GM18861 (cell line): ENCODE data around the gene C11orf68.
"Not testable (repeated sequence)": the region's sequence is repeated elsewhere in the genome, so short reads cannot be mapped to it uniquely, and the experiment has no call there.

Experiments
- ATAC-seq: cut with Tn5 transposase; IDR thresholded peaks from one replicate; pipeline ENCODE4 v1.9.1; 2021; ENCODE audit not compliant: unreplicated experiment

C11orf68 gene

GRCh38 chr11:65918211-65919140 lies at the start of gene C11orf68:
Gene C11orf68, minus strand, starts transcription at chr11:65919062. Its CDS starts 31 bp downstream, at chr11:65919031.
- ATAC-seq = peak; percentile 36

GRCh38 chr11:65967329-65967934 lies 48.6 kb upstream of the C11orf68 start:
- ATAC-seq = no peak

- ATAC-seq = no peak
Observed at GRCh38 chr11:65965986-65966762, 47.3 kb upstream of the C11orf68 start.

GRCh38 chr11:65964906-65965305 lies 46.0 kb upstream of the C11orf68 start:
- no peak for ATAC-seq

GRCh38 chr11:65962141-65962564 lies 43.3 kb upstream of the C11orf68 start:
- ATAC-seq = no peak

GRCh38 chr11:65961267-65962140 lies 42.6 kb upstream of the C11orf68 start, which contains the start of gene SART1:
Gene SART1, plus strand, starts transcription at chr11:65961734. Its CDS starts 47 bp downstream, at chr11:65961781.
- ATAC-seq = peak; percentile 74

- ATAC-seq = no peak
Observed at GRCh38 chr11:65960824-65961266, 42.0 kb upstream of the C11orf68 start.

- ATAC-seq = no peak
Observed at GRCh38 chr11:65958774-65959420, 40.0 kb upstream of the C11orf68 start.

GRCh38 chr11:65958291-65958690 lies 39.4 kb upstream of the C11orf68 start:
- ATAC-seq = no peak

- ATAC-seq = no peak
Observed at GRCh38 chr11:65954771-65955170, 35.9 kb upstream of the C11orf68 start.

- ATAC-seq = no peak
Observed at GRCh38 chr11:65953471-65953870, 34.6 kb upstream of the C11orf68 start.

GRCh38 chr11:65952052-65952521 lies 33.2 kb upstream of the C11orf68 start:
- ATAC-seq = no peak

GRCh38 chr11:65951641-65952040 lies 32.8 kb upstream of the C11orf68 start:
- not testable (repeated sequence) for ATAC-seq

GRCh38 chr11:65950711-65951110 lies 31.8 kb upstream of the C11orf68 start:
- ATAC-seq = not testable (repeated sequence)

GRCh38 chr11:65947603-65948125 lies 28.8 kb upstream of the C11orf68 start:
- no peak for ATAC-seq

GRCh38 chr11:65947133-65947532 lies 28.3 kb upstream of the C11orf68 start:
- ATAC-seq = no peak

- ATAC-seq = no peak
Observed at GRCh38 chr11:65946655-65947054, 27.8 kb upstream of the C11orf68 start.

- ATAC-seq = no peak
Observed at GRCh38 chr11:65945941-65946558, 27.2 kb upstream of the C11orf68 start.

GRCh38 chr11:65945430-65945911 lies 26.6 kb upstream of the C11orf68 start, which contains the start of gene TSGA10IP:
Gene TSGA10IP, plus strand, starts transcription at chr11:65945480. Its CDS starts 196 bp downstream, at chr11:65945676.
- ATAC-seq = no peak
